Osteoblast (primary cell): ENCODE measurements around the gene SEZ6. TPM values are rescaled to one million over a fixed set of nuclear protein-coding genes. Genes with fewer than 3 reads are reported as not detected.
"Not testable (repeated sequence)": the region's sequence is repeated elsewhere in the genome, so short reads cannot be mapped to it uniquely, and the experiment has no call there.

Experiments
- DNase-seq: peaks from one replicate; pipeline ENCODE4 v3.0.0; 2011; ENCODE audit warnings: low spot score, mixed read lengths; ENCODE audit not compliant: insufficient read length; ENCODE audit errors: missing footprints
- H2AFZ ChIP-seq: 2 replicates; pipeline ENCODE4 v1.6.0; 2011; ENCODE audit warnings: mild to moderate bottlenecking, low read length
- H3K27ac ChIP-seq: 2 replicates; pipeline ENCODE4 v1.5.1; 2011; ENCODE audit warnings: mild to moderate bottlenecking, low read depth, low read length, moderate library complexity
- H3K27me3 ChIP-seq: 2 replicates; pipeline ENCODE4 v1.6.0; 2012; ENCODE audit warnings: mild to moderate bottlenecking, control low read depth, inconsistent platforms, low read length, moderate library complexity; ENCODE audit not compliant: insufficient read depth
- H3K36me3 ChIP-seq: 2 replicates; pipeline ENCODE4 v1.5.1; 2011; ENCODE audit warnings: mild to moderate bottlenecking, low read length, control low read depth, moderate library complexity; ENCODE audit not compliant: insufficient read depth
- H3K4me1 ChIP-seq: 2 replicates; pipeline ENCODE4 v1.5.1; 2011; ENCODE audit warnings: mild to moderate bottlenecking, low read length, control low read depth, moderate library complexity; ENCODE audit not compliant: insufficient read depth
- H3K4me2 ChIP-seq: 2 replicates; pipeline ENCODE4 v1.6.0; 2011; ENCODE audit warnings: mild to moderate bottlenecking, low read length; ENCODE audit not compliant: insufficient read depth
- H3K4me3 ChIP-seq: fragments of 200-600 bp; sonication (generic); 3 replicates; pipeline ENCODE4 v1.5.1; 2012; ENCODE audit warnings: mild to moderate bottlenecking, low read length, inconsistent platforms; ENCODE audit not compliant: insufficient read depth
- H3K79me2 ChIP-seq: 2 replicates; pipeline ENCODE4 v1.6.0; 2012; ENCODE audit warnings: mild to moderate bottlenecking, low read length, control low read depth, inconsistent platforms; ENCODE audit not compliant: insufficient read depth
- H3K9me3 ChIP-seq: 2 replicates; pipeline ENCODE4 v1.5.1; 2011; ENCODE audit warnings: low read depth, low read length, control low read depth
- H4K20me1 ChIP-seq: 2 replicates; pipeline ENCODE4 v1.6.0; 2012; ENCODE audit warnings: mild to moderate bottlenecking, low read length, control low read depth; ENCODE audit not compliant: insufficient read depth
- total RNA-seq: library from RNA; depleted of rRNA; stranded (reverse); fragments of >200 nt; gene quantifications from 2 replicates; pipeline ENCODE4 v1.2.3, GENCODE V29; 2012
- TF ChIP-seq, protein P1 (sequence below): IDR thresholded peaks from 2 replicates; pipeline ENCODE4 v1.5.1; 2011; ENCODE audit warnings: mild to moderate bottlenecking, low read depth, low read length, moderate library complexity; ENCODE audit errors: extremely low read depth

The SEZ6 gene
- total RNA-seq, 1 donor, result not detected

DNA sequence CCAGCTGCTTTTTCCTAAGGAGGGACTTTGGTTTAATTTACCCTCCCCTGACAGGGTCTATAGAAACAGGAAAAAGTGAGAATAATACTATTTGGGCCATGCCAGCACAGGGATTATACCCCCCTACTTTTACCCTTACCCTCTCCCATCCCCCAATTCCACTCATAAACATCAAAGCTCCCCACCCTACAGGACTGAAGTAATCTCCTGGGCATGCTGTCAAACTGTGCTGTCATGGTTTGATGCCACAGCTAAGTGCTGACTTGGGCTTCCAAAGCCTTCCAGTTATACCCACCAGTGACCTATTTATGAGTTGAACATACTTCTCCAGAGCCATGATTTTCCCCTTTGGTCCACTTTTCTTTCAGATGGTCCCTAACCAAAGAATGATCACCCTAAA is 67.3 kb downstream of the SEZ6 start:
- TF ChIP-seq, protein P1, sequence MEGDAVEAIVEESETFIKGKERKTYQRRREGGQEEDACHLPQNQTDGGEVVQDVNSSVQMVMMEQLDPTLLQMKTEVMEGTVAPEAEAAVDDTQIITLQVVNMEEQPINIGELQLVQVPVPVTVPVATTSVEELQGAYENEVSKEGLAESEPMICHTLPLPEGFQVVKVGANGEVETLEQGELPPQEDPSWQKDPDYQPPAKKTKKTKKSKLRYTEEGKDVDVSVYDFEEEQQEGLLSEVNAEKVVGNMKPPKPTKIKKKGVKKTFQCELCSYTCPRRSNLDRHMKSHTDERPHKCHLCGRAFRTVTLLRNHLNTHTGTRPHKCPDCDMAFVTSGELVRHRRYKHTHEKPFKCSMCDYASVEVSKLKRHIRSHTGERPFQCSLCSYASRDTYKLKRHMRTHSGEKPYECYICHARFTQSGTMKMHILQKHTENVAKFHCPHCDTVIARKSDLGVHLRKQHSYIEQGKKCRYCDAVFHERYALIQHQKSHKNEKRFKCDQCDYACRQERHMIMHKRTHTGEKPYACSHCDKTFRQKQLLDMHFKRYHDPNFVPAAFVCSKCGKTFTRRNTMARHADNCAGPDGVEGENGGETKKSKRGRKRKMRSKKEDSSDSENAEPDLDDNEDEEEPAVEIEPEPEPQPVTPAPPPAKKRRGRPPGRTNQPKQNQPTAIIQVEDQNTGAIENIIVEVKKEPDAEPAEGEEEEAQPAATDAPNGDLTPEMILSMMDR, result no peak
- H3K4me1 ChIP-seq, result peaks cover 25% of the 10 kb centered on the region

GRCh38 chr17:28937044-28937729 is 68.6 kb downstream of the SEZ6 start:
- peaks cover 82% of the 10 kb centered on the region for H4K20me1 ChIP-seq
- peaks cover 25% of the 10 kb centered on the region for H3K4me1 ChIP-seq
- H3K27ac ChIP-seq, result peak overlapping the region; percentile 67
- H3K4me3 ChIP-seq, result no peak overlapping the region
- TF ChIP-seq, protein P1, result no peak
- H3K27me3 ChIP-seq, result no peaks in the 10 kb centered on the region
- no peak overlapping the region for H2AFZ ChIP-seq
- H3K79me2 ChIP-seq, result peaks cover 98% of the 10 kb centered on the region
- H3K36me3 ChIP-seq, result peaks cover 6% of the 10 kb centered on the region
- no peaks in the 10 kb centered on the region for H3K9me3 ChIP-seq
- H3K4me2 ChIP-seq, result no peak overlapping the region
- DNase-seq, result no peak

More for the DNA sequence above, 67.3 kb downstream of the SEZ6 start:
- peaks cover 14% of the 10 kb centered on the region for H3K36me3 ChIP-seq
- no peaks in the 10 kb centered on the region for H3K9me3 ChIP-seq
- H2AFZ ChIP-seq, result no peak overlapping the region
- H3K4me2 ChIP-seq, result no peak overlapping the region
- H4K20me1 ChIP-seq, result peaks cover 81% of the 10 kb centered on the region
- H3K4me3 ChIP-seq, result no peak overlapping the region
- no peaks in the 10 kb centered on the region for H3K27me3 ChIP-seq
- no peak for DNase-seq
- peak overlapping the region; percentile 32 for H3K27ac ChIP-seq
- H3K79me2 ChIP-seq, result peaks cover 98% of the 10 kb centered on the region

DNA sequence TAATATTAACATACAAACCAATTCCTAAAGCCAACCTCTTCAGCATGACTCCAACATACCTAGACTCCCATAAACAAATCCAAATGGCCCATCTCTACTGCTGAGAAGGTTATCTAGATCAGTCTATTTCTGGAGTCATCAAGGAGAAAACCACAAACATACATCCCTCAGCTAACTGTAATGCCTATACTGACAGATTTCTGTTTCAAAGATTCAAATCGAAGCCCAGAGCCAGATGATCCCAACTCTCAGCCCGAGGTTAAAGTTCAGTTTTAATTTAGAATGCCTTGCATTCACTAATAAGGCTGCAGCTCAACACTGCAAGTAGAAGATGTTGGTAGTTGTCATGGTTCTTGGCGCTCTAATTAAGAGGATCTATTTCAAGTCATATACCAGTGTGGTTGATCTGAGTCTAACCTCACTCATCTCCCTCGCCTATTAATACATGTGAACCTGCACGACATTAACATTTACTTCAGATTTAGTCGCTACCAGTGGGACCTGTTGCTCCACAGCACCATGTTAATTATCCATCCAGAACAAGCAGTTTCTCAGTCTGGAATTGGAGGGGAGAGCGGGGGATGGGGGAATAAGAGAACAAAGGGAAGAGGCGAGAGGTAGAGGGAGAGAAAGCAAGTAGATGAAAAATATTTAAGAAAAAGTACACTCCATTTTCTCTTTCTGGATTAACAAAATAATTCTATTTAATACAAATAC is 69.9 kb downstream of the SEZ6 start:
- Histone ChIP-seq H2AFZ (no peak overlapping the region), H3K4me1 (peaks cover 25% of the 10 kb centered on the region), H3K36me3 (peaks cover 6% of the 10 kb centered on the region), H3K79me2 (peaks cover 98% of the 10 kb centered on the region), H3K27ac (no peak overlapping the region), H3K27me3 (no peaks in the 10 kb centered on the region), H3K9me3 (no peaks in the 10 kb centered on the region), H4K20me1 (peaks cover 76% of the 10 kb centered on the region), H3K4me3 (no peak overlapping the region), H3K4me2 (no peak overlapping the region)
- DNase-seq, result no peak
- TF ChIP-seq, protein P1, result no peak

GRCh38 chr17:28934508-28934907 is 71.3 kb downstream of the SEZ6 start:
- peaks cover 98% of the 10 kb centered on the region for H3K79me2 ChIP-seq
- not testable (repeated sequence) for DNase-seq, H3K36me3 ChIP-seq, H3K4me2 ChIP-seq, H3K4me3 ChIP-seq, H3K27me3 ChIP-seq, H2AFZ ChIP-seq, H3K9me3 ChIP-seq, H3K27ac ChIP-seq
- H4K20me1 ChIP-seq, result peaks cover 73% of the 10 kb centered on the region
- peaks cover 21% of the 10 kb centered on the region for H3K4me1 ChIP-seq
